GM04504 (cell line): ENCODE results near the gene CAMK1D.

Experiments
- DNase-seq: peaks from one replicate; pipeline ENCODE4 v3.0.0-alpha.2; 2012; ENCODE audit warnings: low read depth

Gene CAMK1D

DNA sequence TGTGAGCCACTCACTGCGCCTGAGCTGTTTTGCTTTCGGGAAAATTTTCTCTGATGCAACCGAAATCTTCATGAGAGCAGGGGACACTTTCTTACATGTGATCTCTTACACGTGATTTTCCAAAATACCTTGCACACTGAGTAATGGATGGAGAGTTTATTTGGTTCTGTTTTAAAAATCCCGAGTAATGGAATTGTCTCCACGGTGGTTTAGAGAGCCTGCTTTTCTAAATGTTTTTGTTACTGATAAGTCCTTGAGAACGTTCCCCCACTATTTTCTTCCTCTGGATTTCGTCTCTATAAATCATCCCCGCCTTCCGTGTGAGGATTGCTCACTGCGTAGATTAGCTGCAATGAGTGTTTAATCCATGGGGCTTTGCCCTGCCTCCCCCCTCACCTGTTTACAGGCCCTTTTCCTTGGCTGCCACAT is 25.7 kb downstream of the CAMK1D start:
- DNase-seq: no peak

GRCh38 chr10:12376211-12376610 is 26.9 kb downstream of the CAMK1D start:
- DNase-seq: no peak

- DNase-seq: no peak
Measured at GRCh38 chr10:12377658-12378290, 28.4 kb downstream of the CAMK1D start.

DNA sequence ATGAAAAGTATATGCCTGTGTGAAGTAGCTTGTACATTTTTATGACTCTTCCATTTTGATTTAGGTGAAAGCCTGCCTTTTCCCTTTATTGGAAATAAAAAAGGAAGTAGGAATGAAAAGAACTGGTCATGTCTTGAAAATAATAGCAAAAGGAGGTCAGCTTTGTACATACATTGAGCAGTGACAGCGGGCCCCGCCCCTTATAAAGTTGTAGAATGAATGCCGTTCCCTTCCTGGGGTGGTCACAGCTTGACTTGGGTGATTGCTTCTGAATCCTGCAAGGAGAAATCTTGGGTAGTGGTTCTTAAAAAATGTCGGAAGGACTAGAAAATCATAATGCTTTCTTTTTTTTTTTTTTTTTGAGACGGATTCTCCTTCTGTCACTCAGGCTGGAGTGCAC is 31.7 kb downstream of the CAMK1D start:
- DNase-seq: no peak

GRCh38 chr10:12381536-12382156 is 32.3 kb downstream of the CAMK1D start:
- no peak for DNase-seq

DNA sequence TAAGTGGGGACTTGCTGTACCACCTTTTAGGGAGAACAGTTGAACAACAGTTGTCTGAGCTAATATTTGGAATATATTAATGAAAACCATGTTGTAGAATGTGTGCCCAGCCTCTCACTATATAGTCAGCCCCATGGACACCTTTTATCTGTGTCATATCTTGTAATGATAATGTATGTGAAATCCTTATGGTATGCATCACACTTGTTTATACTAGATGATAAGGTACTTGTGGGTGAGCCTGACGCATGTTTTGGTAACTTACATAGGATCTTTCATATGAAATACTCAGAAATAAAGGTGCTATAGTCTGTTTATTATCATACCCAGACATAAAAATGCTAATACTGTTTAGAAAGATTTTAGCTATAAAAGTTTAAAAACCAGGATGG is 32.8 kb downstream of the CAMK1D start:
- DNase-seq: no peak

DNA sequence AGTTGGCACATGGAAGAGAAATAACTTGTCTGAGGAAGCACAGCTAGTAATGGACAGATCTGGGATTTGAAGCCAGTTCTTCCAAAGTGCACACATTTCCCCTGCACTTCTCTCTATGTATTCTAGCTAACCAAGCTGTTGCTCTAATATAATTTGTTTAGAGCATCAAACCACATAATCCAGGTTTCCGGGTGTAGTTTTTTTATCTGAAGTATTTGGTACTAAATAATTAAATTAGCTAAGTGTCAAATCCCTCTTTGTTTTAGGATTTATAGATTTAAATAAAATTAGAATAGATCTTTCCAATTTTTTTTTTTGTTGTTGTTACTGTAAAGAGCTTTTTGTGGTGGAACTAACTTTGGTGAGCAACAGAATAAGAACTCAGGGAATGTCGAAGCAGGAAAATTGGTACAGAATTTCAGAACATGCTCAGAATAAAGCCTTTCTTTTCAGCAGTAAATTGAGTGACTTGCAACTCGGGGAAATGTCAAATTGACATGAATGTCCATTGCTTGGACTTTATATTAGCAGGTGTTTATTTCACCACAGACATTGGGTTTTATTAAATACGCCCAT is 33.7 kb downstream of the CAMK1D start:
- no peak for DNase-seq

DNA sequence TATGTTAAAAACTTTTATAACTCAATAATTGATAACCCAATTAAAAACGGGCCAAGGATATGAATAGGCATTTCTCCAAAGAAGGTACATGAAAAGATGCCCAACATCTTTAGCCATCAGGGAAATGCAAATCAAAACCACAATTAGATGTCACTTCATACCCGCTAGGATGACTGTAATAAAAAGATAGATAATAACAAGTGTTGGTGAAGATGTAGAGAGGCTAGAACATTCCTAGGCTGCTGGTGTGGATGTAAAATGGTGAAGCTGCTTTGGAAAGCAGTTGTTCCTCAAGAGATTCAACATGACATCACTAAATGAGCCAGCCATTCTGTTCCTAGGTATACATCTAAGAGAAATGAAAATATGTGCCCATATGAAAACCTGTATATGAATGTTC is 35.6 kb downstream of the CAMK1D start:
- no peak for DNase-seq

- no peak for DNase-seq
Measured at GRCh38 chr10:12387561-12388210, 38.3 kb downstream of the CAMK1D start.

DNA sequence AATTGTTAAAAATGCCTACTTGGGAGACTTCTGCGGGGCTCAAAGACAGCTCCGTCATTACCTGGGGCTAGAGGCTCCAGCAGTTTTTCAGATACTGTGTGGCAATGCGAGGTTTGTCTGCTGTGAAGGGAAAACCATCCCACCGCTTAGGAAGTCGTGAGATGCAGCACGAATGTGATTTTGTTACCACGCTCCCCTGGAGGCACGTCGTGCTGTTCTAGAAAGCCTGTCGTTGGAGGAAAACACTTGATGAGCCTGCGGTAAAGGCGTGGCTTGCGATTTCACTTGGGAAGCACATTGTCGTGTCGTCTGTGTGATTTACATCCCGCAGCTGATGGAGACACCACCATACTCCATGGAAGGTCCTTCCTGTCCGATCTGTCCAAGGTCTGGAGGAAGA is 39.3 kb downstream of the CAMK1D start:
- no peak for DNase-seq

DNA sequence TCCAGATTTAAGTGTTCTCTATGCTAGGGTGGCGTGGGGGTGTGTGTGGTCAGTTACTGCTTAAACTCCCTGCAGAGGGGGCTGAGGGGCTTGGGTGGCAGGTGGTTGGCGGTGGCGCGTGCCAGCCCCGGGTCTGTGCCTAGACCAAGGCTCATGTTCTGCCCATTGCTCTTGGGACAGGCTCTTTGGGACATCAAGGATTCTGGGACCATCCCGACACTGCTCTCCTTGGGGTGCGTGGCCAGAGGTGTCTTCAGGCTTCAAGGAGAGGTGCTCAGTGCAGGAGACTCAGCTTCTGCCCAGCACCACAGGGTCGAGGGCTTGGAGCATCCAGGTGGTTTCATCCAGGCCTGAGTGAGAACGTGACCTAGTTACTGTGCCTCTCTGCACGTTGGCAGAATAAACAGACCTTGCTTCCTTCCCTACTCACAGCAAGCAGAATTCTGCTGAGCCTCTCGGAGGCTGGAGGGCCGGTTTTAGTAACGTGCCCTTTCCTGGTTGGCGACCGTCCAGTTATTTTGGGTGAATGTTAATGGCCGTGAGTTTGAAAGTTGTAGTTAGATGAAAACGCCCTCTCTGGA is 39.9 kb downstream of the CAMK1D start:
- no peak for DNase-seq

- no peak for DNase-seq
Measured at GRCh38 chr10:12390733-12391132, 41.4 kb downstream of the CAMK1D start.

GRCh38 chr10:12391206-12391605 is 41.9 kb downstream of the CAMK1D start:
- no peak for DNase-seq

GRCh38 chr10:12393831-12394230 is 44.5 kb downstream of the CAMK1D start:
- DNase-seq: no peak

- DNase-seq: no peak
Measured at GRCh38 chr10:12394241-12395033, 45.1 kb downstream of the CAMK1D start.

- DNase-seq: no peak
Measured at GRCh38 chr10:12396093-12396492, 46.7 kb downstream of the CAMK1D start.

GRCh38 chr10:12396567-12396966 is 47.2 kb downstream of the CAMK1D start:
- DNase-seq: no peak

- no peak for DNase-seq
Measured at GRCh38 chr10:12397147-12397896, 48.0 kb downstream of the CAMK1D start.

GRCh38 chr10:12397941-12398340 is 48.6 kb downstream of the CAMK1D start:
- DNase-seq: no peak

DNA sequence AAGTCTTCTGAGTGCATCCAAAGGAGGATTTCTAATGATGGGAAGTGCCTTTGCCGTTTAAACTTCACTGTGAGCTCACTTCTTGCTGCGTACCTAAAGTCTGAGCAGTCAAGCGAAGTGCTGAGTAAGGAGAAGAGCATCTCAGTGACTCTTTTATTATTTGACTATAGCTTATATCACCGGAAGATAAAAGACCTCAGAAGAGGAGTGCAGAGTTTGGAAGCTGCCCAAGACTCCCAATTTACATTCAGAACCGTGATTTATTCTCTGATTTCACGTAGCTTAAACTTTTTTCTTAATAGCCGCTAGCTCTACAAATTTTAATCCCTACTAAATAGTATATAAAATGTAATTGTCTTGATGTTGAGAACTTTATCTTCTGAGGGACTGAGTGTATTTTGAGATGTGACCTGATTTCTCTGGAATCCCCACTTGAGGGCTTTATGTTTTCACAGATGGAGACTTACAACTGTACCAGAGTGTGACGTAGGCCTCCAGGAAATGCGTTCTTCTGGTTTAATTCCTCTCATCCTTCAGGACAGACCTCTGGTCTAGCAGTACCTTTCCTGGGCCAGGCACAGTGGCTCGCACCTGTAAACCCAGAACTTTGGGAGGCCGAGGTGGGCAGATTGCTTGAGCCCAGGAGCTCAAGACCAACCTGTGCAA is 51.1 kb downstream of the CAMK1D start:
- no peak for DNase-seq

- DNase-seq: no peak
Measured at GRCh38 chr10:12401466-12401865, 52.1 kb downstream of the CAMK1D start.
